Activated CD4-positive, alpha-beta memory T cell treated with anti-CD3 and anti-CD28 coated beads, Interleukin-2, amount 10 ng/mL, durations not matched to agents 7 days and 5 days (primary cell): Measurements from ENCODE around the gene BRMS1. TPM values are rescaled to one million over a fixed set of nuclear protein-coding genes. Genes with fewer than 3 reads are reported as not detected.
"Not testable (repeated sequence)": the region's sequence is repeated elsewhere in the genome, so short reads cannot be mapped to it uniquely, and the experiment has no call there.

Source experiments
- CTCF ChIA-PET: fragments of 350-600 bp; sonication (Branson Sonifier 250); formaldehyde crosslinking; loops from one replicate; lab custom pipeline; 2021; ENCODE audit warnings: antibody characterized with exemption, inconsistent platforms; lab: Charles Lee
- POLR2A ChIA-PET: fragments of 350-600 bp; sonication (Branson Sonifier 250); formaldehyde crosslinking; loops from one replicate; lab custom pipeline; 2021; ENCODE audit warnings: antibody characterized with exemption; lab: Charles Lee
- DNase-seq: peaks from one replicate; pipeline ENCODE4 v3.0.0-alpha.2; 2020
- H3K27ac Mint-ChIP-seq: one replicate; pipeline ENCODE4 v1.8.0; 2021; ENCODE audit warnings: mild to moderate bottlenecking, mixed read lengths
- H3K27me3 Mint-ChIP-seq: one replicate; pipeline ENCODE4 v1.8.0; 2021; ENCODE audit warnings: mixed read lengths
- H3K36me3 Mint-ChIP-seq: one replicate; pipeline ENCODE4 v1.8.0; 2021; ENCODE audit warnings: low read depth, mixed read lengths
- H3K4me1 Mint-ChIP-seq: one replicate; pipeline ENCODE4 v1.8.0; 2021; ENCODE audit warnings: mixed read lengths
- H3K4me3 Mint-ChIP-seq: one replicate; pipeline ENCODE4 v1.8.0; 2021; ENCODE audit warnings: mild to moderate bottlenecking, mixed read lengths
- H3K9me3 Mint-ChIP-seq: one replicate; pipeline ENCODE4 v1.8.0; 2021; ENCODE audit warnings: mixed read lengths
- total RNA-seq, 2 experiments: library from RNA; stranded (reverse); gene quantifications; one replicate each; pipeline ENCODE4 v1.2.3, GENCODE V29; 2021

The BRMS1 gene
- total RNA-seq, 2 experiments from 2014 or later, result 39.7 to 40.4 TPM

- DNase-seq, result no peak
- Mint-ChIP-seq H3K9me3 (peaks cover 2% of the 10 kb centered on the region), H3K27ac (no peak overlapping the region), H3K36me3 (no peaks in the 10 kb centered on the region), H3K4me1 (peaks cover 39% of the 10 kb centered on the region), H3K27me3 (peaks cover 8% of the 10 kb centered on the region), H3K4me3 (no peak overlapping the region)
- ChIA-PET CTCF (interaction anchor here (1.1 kb wide), 1 partner anchor 74 kb away, joined by 4 read pairs; no protein-coding TSS in a partner anchor), POLR2A (interaction anchor here (1.3 to 3.9 kb wide), 2 partner anchors 12 to 26 kb away, joined by 3 to 30 read pairs; partner anchors contain the start of gene YIF1A)
These were observed 30.1 kb downstream of the BRMS1 start for GRCh38 chr11:66314561-66315497.

GRCh38 chr11:66314186-66314501 lies 30.8 kb downstream of the BRMS1 start:
- ChIA-PET CTCF (interaction anchor here (3.0 kb wide), 2 partner anchors 12 to 34 kb away, joined by 13 to 44 read pairs; partner anchors contain the start of gene B4GAT1), POLR2A (interaction anchor here (3.3 to 3.9 kb wide), 2 partner anchors 12 to 24 kb away, joined by 28 to 30 read pairs; partner anchors contain the start of genes TMEM151A and YIF1A)
- DNase-seq, result no peak
- Mint-ChIP-seq H3K4me3 (peak overlapping the region; percentile 30), H3K4me1 (peaks cover 34% of the 10 kb centered on the region), H3K27me3 (peaks cover 12% of the 10 kb centered on the region), H3K27ac (peak overlapping the region; percentile 47), H3K36me3 (no peaks in the 10 kb centered on the region), H3K9me3 (peaks cover 2% of the 10 kb centered on the region)

- DNase-seq, result no peak
- peaks cover 29% of the 10 kb centered on the region for H3K4me1 Mint-ChIP-seq
- H3K36me3 Mint-ChIP-seq, result no peaks in the 10 kb centered on the region
- ChIA-PET POLR2A (interaction anchor here (1.4 to 3.9 kb wide), 11 partner anchors 11 to 303 kb away, joined by 4 to 30 read pairs (median 7); partner anchors contain the start of genes BRMS1, DPP3, RBM14 and TMEM151A), CTCF (interaction anchor here (0.9 to 3.3 kb wide), 16 partner anchors 12 to 359 kb away, joined by 3 to 73 read pairs (median 13); partner anchors contain the start of genes B4GAT1, BRMS1, DPP3 and RIN1)
- peaks cover 7% of the 10 kb centered on the region for H3K27me3 Mint-ChIP-seq
- peak overlapping the region; percentile 85 for H3K4me3 Mint-ChIP-seq
- H3K27ac Mint-ChIP-seq, result peak overlapping the region; percentile 65
- no peaks in the 10 kb centered on the region for H3K9me3 Mint-ChIP-seq
These were observed 31.4 kb downstream of the BRMS1 start for GRCh38 chr11:66313321-66314185.

GRCh38 chr11:66312549-66313320 lies 32.2 kb downstream of the BRMS1 start:
- H3K4me1 Mint-ChIP-seq, result peaks cover 21% of the 10 kb centered on the region
- H3K9me3 Mint-ChIP-seq, result no peaks in the 10 kb centered on the region
- peaks cover 7% of the 10 kb centered on the region for H3K27me3 Mint-ChIP-seq
- ChIA-PET POLR2A (interaction anchor here (1.0 to 3.9 kb wide), 16 partner anchors 12 to 304 kb away, joined by 3 to 30 read pairs (median 6); partner anchors contain the start of genes B4GAT1, BRMS1, DPP3 and RBM14), CTCF (interaction anchor here (0.6 to 3.3 kb wide), 28 partner anchors 9 to 365 kb away, joined by 3 to 73 read pairs (median 8); partner anchors contain the start of genes B4GAT1, BRMS1, DPP3 and MRPL11)
- peak overlapping the region; percentile 85 for H3K4me3 Mint-ChIP-seq
- H3K27ac Mint-ChIP-seq, result peak overlapping the region; percentile 90
- no peaks in the 10 kb centered on the region for H3K36me3 Mint-ChIP-seq
- DNase-seq, result peak; percentile 98

- Mint-ChIP-seq H3K4me3 (peak overlapping the region; percentile 85), H3K27me3 (peaks cover 10% of the 10 kb centered on the region), H3K36me3 (no peaks in the 10 kb centered on the region), H3K4me1 (peaks cover 16% of the 10 kb centered on the region), H3K9me3 (no peaks in the 10 kb centered on the region), H3K27ac (peak overlapping the region; percentile 90)
- DNase-seq, result peak; percentile 97
- POLR2A ChIA-PET, result interaction anchor here (0.7 to 3.9 kb wide), 17 partner anchors 12 to 304 kb away, joined by 3 to 30 read pairs (median 6); partner anchors contain the start of genes B4GAT1, BRMS1, DPP3 and RBM14
- CTCF ChIA-PET, result interaction anchor here (0.6 to 3.3 kb wide), 34 partner anchors 10 to 366 kb away, joined by 3 to 73 read pairs (median 5); partner anchors contain the start of genes B4GAT1, BRMS1, DPP3 and MRPL11
These were observed 32.8 kb downstream of the BRMS1 start for GRCh38 chr11:66311965-66312548.

- Mint-ChIP-seq H3K9me3 (no peaks in the 10 kb centered on the region), H3K27ac (peak overlapping the region; percentile 90), H3K27me3 (peaks cover 10% of the 10 kb centered on the region), H3K4me1 (peaks cover 16% of the 10 kb centered on the region), H3K4me3 (peak overlapping the region; percentile 85), H3K36me3 (no peaks in the 10 kb centered on the region)
- ChIA-PET POLR2A (interaction anchor here (0.7 to 3.9 kb wide), 13 partner anchors 13 to 305 kb away, joined by 3 to 30 read pairs (median 7); partner anchors contain the start of genes B4GAT1, BRMS1, DPP3 and RBM14), CTCF (interaction anchor here (0.6 to 3.3 kb wide), 27 partner anchors 9 to 366 kb away, joined by 3 to 73 read pairs (median 9); partner anchors contain the start of genes B4GAT1, BRMS1, DPP3 and MRPL11)
- DNase-seq, result no peak
These were observed 33.4 kb downstream of the BRMS1 start for GRCh38 chr11:66311470-66311964.

GRCh38 chr11:66310803-66311440 lies 34.0 kb downstream of the BRMS1 start:
- Mint-ChIP-seq H3K4me1 (peaks cover 16% of the 10 kb centered on the region), H3K27me3 (peaks cover 10% of the 10 kb centered on the region)
- H3K4me3 Mint-ChIP-seq, H3K36me3 Mint-ChIP-seq, H3K9me3 Mint-ChIP-seq, H3K27ac Mint-ChIP-seq, DNase-seq: not testable (repeated sequence)
- ChIA-PET CTCF (interaction anchor here (0.6 to 3.3 kb wide), 24 partner anchors 9 to 128 kb away, joined by 3 to 73 read pairs (median 10); partner anchors contain the start of genes B4GAT1, BRMS1, MRPL11 and RIN1), POLR2A (interaction anchor here (0.7 to 3.9 kb wide), 11 partner anchors 14 to 306 kb away, joined by 3 to 30 read pairs (median 7); partner anchors contain the start of genes B4GAT1, BRMS1, DPP3 and RBM14)

- no peak overlapping the region for H3K27ac Mint-ChIP-seq
- H3K36me3 Mint-ChIP-seq, result no peaks in the 10 kb centered on the region
- peaks cover 9% of the 10 kb centered on the region for H3K27me3 Mint-ChIP-seq
- no peak overlapping the region for H3K4me3 Mint-ChIP-seq
- ChIA-PET CTCF (interaction anchor here (3.1 to 3.3 kb wide), 2 partner anchors 20 to 74 kb away, joined by 52 to 73 read pairs; no protein-coding TSS in a partner anchor), POLR2A (no interaction called here)
- peaks cover 16% of the 10 kb centered on the region for H3K4me1 Mint-ChIP-seq
- no peak for DNase-seq
- no peaks in the 10 kb centered on the region for H3K9me3 Mint-ChIP-seq
These were observed 34.6 kb downstream of the BRMS1 start for GRCh38 chr11:66310324-66310723.

GRCh38 chr11:66309475-66309874 lies 35.4 kb downstream of the BRMS1 start:
- DNase-seq, result no peak
- ChIA-PET POLR2A (no interaction called here), CTCF (no interaction called here)
- H3K27ac Mint-ChIP-seq, result no peak overlapping the region
- peaks cover 16% of the 10 kb centered on the region for H3K4me1 Mint-ChIP-seq
- no peaks in the 10 kb centered on the region for H3K36me3 Mint-ChIP-seq
- H3K9me3 Mint-ChIP-seq, result no peaks in the 10 kb centered on the region
- H3K4me3 Mint-ChIP-seq, result no peak overlapping the region
- H3K27me3 Mint-ChIP-seq, result peaks cover 8% of the 10 kb centered on the region

- Mint-ChIP-seq H3K27ac (no peak overlapping the region), H3K9me3 (no peaks in the 10 kb centered on the region), H3K36me3 (no peaks in the 10 kb centered on the region), H3K4me3 (no peak overlapping the region), H3K27me3 (peaks cover 3% of the 10 kb centered on the region), H3K4me1 (no peaks in the 10 kb centered on the region)
- no peak for DNase-seq
- POLR2A ChIA-PET, result interaction anchor here (1.2 kb wide), 1 partner anchor 14 kb away, joined by 3 read pairs; the partner anchor contains the start of gene YIF1A
- CTCF ChIA-PET, result interaction anchor here (0.7 to 1.5 kb wide), 3 partner anchors 9 to 277 kb away, joined by 3 to 6 read pairs (median 3); no protein-coding TSS in a partner anchor
These were observed 42.2 kb downstream of the BRMS1 start for GRCh38 chr11:66302656-66303055.
